Ishikawa (cell line): ENCODE measurements around the gene TAL1.

Experiments used
- EP300 ChIP-seq: IDR thresholded peaks from 2 replicates; pipeline ENCODE4 v1.6.1; 2012; ENCODE audit warnings: borderline replicate concordance
- FOXM1 ChIP-seq: IDR thresholded peaks from 2 replicates; pipeline ENCODE4 v1.6.1; 2012; ENCODE audit warnings: low read depth, borderline replicate concordance
- TCF12 ChIP-seq: IDR thresholded peaks from 2 replicates; pipeline ENCODE4 v1.6.1; 2012; ENCODE audit warnings: low read depth

DNA sequence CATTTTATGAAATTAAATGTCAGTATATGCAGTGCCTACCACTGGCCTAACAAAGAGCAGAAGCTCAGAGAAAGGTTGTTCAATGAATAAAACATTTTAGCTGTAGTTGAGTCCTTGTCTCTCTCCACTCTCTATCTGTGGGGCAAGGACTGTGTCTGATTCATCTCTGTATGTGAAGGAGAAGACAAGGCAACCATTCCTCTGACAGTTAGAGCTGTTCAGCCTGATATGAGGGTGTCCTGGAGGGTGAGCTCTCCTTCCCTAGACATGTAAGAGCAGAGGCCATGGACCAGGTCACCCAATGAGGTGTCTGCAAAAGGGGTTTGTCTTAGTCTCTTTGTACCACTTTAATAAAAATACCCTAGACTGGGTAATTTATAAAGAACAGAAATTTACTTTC is 37.7 kb downstream of the TAL1 start:
- TF ChIP-seq EP300 (no peak), FOXM1 (no peak), TCF12 (no peak)
